EH (cell line): ENCODE data around the gene ABT1.
"Not testable (repeated sequence)": the region's sequence is repeated elsewhere in the genome, so short reads cannot be mapped to it uniquely, and the experiment has no call there.

ENCODE experiments used
- DNase-seq: peaks from one replicate; pipeline ENCODE4 v3.0.0-alpha.2; 2015; ENCODE audit warnings: low read depth

The ABT1 gene

DNA sequence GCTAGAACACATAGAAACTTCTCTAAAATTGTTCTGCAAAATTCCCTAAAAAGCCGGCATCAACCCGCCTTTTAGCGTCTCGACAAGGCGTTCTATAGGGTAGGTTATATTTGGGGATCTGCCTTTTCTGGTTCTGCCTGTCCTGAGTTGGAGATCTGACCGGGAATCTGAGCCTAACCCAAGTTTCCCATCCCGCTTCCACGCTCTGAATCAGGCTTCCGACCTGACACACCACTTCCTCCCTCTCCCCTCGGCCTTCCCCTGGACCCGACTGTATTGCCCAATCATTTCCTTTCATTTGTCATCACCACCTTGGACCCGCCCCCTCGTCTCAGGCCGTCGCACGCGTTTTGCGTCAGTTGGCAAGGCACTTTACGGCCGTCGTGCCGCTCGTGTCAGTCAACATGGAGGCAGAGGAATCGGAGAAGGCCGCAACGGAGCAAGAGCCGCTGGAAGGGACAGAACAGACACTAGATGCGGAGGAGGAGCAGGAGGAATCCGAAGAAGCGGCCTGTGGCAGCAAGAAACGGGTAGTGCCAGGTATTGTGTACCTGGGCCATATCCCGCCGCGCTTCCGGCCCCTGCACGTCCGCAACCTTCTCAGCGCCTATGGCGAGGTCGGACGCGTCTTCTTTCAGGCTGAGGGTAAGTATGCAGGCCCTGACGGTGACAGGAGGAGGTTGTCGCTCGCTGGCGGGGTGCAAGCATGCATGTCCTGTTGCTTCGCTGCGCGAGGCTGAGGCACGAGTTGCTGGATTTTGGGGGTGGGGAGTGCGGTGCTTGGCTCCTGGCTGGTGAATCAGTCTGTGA, at the start of gene ABT1:
ABT1 (plus strand) TSS at position 375 of the 810 bp plus-strand sequence; CDS start at position 405, 30 bp downstream.
- DNase-seq = peak; percentile 98

DNA sequence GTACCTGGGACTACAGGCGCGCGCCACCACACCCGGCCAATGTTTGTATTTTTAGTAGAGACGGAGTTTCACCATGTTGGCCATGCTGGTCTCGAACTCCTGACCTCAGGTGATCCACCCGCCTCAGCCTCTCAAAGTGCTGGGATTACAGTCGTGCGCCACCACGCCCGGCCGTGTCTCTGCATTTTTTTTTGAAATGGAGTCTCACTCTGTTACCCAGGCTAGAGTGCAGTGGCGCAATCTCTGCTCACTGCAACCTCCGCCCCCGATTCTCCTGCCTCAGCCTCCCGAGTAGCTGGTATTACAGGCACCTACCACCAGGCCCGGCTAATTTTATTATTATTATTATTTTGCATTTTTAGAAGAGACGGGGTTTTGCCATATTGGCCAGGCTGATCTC, 49.4 kb upstream of the ABT1 start:
- DNase-seq = not testable (repeated sequence)

DNA sequence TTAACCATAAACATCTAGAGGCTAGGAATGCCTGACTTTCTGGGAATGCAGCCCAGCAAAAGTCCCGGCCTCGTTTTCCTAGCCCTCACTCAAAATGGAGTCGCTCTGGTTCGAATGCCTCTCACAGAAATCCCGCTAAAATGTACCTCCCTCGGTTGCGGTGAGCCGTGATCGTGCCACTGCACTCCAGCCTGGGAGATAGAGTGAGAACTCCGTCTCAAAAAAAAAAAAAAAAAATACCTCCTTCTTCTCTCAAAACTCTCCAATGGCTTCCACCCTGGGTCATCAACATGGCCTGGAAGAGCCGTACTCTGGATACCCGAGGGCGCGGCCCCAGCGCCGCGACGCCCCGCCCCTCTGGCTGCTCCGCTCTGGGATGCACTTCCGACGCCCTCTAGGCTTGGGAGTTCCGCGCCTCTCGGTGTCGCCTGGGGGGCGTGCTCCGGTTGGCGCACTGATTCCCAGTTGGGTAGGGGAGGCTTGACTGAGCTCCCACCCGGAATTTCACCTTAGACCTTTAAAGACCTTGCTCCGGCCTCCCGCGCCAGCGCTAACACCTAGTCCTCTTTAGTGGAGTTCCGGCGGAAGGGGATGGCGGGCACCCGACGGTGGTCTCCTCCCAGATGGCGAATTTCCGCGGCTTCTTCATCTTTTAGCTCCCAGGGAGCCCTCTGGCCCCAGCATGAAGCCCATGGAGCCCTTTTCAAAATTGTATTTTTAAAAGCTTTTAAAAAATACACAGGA, 46.3 kb upstream of the ABT1 start:
- peak; percentile 55 for DNase-seq

DNA sequence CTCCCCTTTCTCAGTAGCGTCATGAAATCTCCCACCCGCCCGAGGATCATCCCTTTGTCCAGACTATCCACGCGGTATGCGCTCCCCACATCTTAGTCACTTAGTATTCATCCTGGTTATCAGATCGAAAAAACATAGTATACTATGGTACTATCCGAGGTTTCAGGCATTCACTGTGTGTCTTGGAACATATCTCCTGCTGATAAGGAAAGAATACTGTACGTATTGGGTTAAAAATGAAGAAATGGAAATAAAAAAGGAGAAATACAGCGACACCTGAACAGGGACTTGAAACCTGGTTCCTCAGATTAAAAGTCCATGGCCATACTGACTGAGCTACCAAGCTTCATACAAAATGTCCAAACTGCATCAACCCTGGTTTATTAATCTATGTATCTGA, 44.5 kb upstream of the ABT1 start:
- no peak for DNase-seq

DNA sequence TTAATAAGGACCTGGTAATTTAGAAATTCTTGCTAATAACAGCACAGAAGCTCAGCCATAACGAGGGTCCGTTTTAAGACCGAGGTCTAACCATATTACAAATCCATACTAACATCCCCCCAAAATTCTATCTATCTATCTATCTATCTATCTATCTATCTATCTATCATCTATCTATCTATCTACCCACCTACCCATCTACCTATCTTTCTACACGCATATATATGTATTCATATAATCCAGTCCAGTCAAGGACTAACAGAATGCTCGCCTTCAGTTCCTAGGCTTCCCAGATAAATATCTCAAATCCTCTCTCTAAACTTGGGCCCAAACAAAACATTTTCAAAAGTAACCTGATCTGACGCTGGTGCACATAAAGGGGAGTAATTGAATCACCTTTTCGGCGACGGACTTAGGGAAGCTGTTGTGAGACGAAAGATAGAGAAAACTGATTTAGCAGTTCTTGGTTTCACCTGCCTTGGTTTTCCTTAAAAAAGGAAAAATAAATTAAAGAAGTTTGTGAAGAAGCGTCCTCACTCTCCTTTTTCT, 44.0 kb upstream of the ABT1 start:
- no peak for DNase-seq

DNA sequence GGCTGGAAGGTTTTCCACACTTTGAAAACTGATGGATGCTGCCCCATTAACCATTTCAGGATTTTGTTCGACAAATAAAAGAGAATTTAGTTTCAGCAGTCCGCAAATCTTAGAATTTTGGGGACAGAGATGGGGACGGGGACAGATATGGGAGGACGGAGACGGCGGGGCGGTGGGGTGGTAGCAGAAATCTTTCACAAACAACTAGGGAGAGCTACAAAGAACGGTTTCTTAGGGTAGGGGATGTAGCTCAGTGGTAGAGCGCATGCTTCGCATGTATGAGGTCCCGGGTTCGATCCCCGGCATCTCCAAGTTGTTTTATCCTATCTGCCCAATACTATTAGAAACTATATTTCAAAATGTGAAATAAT, 43.5 kb upstream of the ABT1 start:
- peak; percentile 80 for DNase-seq

DNA sequence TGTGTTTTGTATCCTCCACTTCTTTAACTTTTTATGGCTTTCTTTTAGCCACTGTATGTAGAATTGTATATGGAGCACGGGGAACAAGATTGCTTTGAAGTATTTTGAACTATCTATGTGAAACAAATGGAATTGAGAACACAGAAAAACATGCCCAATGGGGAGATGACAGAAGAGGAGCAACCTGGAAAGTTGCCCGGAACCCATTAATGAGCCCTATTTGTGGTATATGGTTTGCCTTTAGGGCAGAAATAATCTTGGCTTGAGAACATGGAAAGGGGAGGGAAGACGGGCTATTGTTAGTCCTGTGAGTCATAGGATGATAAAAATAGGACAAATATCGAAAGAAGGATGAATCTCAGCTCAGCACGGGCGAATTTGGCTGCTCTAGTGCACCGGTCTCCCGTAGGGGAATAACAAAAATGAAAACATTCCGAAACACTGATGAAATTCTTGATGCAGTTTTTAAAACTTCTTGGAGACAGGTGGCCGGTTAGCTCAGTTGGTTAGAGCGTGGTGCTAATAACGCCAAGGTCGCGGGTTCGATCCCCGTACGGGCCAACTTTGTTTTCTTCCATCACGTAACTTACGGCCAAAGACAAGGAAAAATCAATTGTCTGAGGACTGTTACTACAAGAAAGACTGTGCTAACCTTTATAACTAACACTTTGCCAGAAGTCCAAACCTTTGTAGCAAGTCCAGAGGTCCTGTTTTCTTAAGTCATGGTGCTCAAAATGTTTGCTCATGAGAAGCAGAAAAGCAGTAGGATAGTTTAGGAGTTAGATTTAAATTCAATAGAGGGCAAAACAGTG, 42.9 kb upstream of the ABT1 start:
- DNase-seq = peak; percentile 98

DNA sequence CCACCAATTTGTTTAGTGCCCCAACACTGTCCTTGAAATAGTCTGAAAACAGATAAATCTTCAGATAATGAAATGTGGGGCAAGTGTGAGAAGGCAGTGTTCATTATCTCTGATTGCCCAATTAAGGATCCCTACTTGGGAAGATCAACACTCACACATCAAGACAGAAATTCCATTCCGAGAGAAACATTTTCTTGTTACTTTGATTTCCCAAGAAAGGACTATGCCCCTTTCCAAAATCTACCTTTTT, 42.4 kb upstream of the ABT1 start:
- no peak for DNase-seq

DNA sequence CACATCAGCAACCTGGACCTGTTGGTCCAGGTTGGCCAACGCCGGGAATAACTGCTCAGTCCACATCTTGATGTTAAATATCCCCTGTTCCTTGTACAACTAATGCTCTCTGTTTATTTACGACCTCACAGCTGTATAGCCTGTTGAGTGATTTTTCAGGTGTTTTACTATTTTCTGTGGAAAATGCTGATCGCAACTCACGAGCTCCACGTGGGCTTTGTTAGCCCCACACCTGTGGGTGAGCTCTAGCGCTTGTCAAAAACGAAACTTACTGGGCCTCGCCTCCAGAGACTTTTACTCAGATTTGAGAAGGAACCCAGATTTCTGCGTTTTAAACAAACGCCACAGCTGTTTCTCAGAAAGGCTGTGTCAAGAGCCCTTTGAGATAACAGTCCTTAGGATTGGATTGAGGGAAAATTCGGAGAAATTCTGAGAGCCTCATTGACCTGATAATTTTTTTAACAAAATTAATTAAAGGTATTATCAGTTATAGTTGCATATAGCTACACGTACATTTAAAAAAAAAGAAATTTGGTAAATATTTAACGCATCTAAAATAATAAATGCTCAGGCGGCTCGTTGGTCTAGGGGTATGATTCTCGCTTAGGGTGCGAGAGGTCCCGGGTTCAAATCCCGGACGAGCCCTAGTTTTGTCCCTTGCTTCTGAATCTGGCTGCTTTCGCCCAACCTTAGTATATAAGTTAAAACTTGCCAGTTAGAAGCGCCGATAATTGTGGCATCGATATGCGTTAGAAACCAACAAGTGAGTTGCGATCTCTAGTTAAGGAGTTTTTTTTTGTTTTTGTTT, 41.9 kb upstream of the ABT1 start:
- DNase-seq = peak; percentile 75

DNA sequence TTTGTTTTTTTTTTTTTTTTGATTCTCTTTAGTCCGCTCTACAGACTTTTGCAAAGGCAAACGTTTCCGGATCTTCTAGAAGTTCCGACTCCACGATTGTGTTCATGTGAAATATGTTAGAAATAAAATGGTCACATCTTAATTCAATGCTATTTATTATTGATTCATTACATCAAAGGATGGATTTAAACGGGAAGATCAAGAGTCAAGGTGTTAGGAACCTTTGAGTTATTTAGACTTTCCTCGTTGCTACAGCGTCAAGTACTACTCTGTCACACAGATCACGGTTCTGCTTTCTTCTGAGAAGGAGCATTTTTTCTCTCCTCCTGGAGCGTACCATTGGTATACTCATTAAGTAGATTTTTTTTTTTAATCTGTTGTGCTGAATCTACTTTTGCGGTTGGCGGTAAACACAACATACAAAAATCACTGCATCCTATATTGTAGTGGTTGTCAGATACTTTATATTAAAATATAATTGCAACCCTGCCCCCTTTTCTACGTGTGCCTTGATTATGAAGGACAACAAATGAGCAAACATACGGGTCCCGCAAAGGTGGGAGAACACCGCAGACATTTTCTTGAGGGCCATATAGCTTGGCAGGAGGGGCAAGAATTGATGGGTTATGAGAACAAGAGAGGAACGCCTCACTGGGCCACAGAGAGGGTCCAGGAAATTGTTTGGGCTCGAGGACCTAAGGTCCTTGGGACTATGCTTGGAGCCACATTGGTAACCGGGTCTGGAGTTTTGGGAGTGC, 41.1 kb upstream of the ABT1 start:
- peak; percentile 28 for DNase-seq

DNA sequence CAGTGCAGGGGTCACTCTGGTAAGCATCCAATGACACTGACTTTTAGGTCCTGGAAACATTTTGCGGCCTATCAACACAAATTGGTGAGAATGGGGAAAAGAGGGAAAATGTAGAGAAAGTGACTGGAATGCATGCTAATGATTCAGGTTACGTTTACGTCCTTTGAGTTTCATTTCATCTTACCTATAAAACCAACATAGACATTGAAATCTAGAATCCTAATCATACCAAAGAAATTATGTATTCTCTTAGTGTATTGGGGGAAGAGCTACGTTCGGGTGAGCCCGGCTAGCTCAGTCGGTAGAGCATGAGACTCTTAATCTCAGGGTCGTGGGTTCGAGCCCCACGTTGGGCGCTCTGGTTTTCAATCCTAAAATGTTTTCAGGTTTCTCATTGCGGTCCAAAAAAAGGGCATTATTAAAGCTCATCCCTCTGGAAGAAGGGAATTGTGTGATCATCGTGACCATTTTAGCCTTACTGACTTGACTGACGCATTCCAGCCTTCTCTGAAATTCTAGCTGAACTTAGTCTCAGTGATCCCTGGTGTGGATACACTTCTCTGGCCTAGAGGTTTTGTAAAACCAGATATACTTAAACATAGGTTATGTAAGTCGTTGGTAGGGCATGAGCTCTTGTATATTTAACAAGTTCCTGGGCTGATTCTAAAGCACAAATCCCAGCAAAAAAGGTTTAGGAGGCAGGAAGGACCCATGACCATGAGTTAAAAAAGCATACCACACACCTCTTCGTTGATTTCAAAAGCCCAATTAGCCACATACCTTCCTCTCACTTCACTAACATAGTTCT, 40.3 kb upstream of the ABT1 start:
- peak; percentile 93 for DNase-seq

DNA sequence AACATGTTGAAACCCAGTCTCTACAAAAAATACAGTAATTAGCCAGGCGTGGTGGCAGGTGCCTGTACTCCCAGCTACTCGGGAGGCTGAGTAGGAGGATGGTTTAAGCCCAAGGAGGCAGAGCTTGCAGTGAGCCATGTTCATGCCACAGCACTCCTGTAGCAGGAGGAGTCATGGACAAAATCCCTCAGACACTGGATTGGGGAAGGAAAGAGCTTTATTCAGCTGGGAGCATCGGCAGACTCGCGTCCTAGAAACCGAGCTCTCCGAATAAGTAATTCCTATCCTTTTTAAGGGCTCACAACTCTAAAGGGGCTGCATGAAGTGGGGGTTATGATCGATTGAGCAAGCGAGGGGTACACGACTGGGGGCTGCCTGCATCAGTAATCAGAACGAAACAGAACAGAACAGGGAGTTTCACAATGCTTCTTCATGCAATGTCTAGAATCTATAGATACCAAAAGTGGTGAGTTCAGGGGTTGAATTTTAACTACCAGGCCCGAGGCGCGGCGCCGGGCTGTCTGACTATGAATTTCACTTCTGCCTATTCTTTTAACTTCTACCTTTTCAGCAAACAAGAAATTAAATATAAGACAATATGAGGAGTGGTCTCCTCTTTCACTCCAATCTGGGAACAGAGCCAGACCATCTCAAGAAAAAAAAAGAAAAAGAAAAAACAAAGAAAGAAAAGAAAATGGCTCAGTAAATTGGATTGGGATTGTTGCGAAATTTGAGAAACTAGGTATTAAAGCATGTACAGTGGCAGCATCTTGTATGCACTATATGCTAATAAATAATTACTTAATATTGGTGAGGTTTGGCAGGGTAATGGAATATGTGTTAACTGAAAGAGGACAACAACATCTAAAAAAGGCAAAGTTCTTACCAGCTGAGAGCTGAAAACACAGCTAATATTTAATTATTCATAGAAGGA, 35.0 kb upstream of the ABT1 start:
- DNase-seq = no peak

DNA sequence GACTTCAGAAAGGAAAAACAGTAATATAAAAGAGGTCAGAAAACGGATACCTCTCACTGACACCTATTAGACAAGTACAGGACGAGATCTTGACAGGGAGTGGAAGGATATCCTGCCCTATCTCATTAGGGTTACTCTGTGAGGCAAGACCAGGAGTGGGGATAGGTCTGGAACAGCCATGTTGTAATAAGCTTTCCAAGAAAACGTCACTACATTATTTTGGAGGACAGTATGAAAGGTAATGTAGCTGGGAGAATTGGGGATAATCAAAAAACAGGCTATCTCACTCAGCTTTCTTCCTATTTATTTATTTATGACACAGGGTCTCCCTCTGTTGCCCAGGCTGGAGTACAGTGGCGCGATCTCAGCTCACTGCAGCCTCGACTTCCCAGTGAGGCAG, 33.3 kb upstream of the ABT1 start:
- DNase-seq = no peak

DNA sequence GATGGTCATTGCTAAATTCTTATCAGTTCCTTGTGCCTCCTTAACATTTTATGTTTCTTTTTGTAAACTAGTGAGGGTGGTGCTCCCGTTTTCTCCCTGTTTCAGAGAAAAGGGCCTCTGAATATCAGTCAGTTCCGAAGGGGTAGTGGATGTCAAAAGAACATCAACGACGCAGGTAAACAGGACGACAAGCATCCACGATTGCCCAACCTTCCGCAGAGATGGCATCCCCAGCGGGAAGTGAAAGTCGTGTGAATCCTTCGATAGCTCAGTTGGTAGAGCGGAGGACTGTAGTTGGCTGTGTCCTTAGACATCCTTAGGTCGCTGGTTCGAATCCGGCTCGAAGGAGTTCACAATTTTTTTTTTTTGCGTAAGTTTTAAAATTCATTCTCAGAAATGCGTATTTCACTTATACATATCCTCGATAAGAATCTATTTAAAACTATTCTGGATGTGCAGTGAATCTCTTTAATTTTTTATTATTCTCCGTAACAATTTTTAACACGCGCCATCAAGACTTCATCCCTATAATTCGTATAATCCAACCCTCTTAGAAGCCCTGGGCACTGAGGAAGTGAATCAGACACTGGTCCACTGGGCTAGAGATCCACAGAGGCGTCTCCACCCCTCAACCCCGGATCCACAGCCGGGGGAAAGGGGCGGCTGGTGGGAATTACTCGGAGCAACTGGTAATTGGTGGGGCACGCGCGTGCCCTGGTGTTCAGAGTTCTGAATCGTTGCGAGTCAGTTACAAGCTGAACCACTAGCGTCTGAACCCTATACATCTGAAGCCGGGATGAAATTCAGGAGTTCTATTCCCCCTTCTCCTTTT, 27.9 kb upstream of the ABT1 start:
- peak; percentile 91 for DNase-seq

DNA sequence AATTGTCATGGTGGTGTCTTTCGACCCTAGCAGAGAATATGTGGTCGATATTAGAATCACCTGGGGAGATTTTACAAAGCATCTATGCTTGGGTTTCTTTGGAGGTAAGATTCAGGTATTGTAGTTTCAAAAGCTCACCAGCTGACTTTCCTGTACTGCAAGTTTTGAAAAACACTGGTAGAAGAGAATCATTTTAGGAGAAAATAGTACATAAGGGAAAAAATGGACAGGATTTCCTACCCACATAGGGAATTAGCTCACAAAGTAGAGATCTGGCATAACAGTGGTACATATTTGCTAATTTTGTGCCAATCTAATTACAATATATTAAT, 27.4 kb upstream of the ABT1 start:
- DNase-seq = no peak

DNA sequence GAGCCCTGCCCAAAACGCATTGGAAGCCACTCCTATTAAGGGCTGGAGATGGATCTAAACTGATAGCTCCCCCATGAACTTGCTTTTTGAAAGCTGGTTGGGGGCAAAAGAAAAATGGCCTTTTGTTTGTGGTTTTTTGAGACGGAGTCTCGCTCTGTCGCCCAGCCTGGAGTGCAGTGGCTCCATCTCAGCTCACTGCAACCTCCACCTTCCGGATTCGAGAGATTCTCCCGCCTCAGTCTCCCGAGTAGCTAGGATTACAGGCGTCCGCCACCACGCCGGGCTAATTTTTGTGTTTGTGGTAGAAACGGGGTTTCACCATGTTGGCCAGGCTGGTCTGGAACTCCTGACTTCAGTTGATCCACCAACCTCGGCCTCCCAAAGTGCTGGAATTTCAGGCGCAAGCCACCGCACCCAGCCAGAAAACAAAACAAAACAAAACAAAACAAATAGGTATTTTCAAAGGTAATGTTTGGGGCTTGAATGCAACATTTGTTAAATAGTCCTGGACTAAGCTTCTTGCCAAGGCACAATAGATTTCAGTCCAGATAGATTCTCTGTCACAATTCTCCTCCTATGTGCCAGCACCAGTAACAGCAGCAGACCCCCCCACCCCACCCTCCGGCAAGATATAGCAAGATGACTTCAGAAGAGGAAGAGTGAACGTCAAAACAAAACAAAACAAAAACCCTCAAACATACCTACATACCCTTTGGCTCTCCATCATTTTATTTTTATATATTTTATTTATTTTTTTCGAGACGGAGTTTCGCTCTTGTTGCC, 26.5 kb upstream of the ABT1 start:
- DNase-seq = no peak

DNA sequence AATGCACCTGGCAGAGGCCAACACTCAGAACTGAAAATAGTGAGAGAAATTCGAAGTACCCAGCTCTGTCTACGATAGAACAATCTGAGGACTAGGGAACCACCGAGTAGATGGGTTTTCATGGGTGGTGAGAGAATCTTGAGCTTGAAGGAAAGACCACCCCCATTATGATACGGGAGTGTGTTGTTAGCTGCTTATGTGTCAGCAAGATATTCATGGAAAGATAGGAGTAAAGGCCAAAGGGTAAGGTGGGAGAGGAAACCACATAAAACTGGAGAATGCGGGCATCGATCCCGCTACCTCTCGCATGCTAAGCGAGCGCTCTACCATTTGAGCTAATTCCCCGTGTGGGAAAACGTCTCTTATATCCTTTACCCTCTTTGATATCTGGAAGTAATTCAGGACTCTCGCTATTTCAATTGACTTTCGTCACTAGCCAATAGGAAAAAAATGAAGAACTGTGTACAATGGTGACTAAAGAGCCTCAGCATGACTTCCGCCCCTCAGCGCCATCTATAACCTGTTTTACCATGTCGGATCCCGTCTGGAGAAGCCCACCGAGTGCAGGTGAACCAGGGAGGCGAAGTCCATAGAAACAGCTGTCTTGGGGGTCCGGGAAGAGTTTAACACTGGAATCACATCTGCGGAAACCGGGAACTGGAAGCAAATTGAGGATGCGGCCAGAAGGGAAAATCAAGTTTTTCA, 25.0 kb upstream of the ABT1 start:
- DNase-seq = peak; percentile 90
